GM18520 (cell line): ENCODE measurements around the gene THBS3.
A peak's percentile ranks its signal among the peaks of the same experiment; 100 is the strongest.
"Not testable (repeated sequence)": the region's sequence is repeated elsewhere in the genome, so short reads cannot be mapped to it uniquely, and the experiment has no call there.

Experiments used
- ATAC-seq: cut with Tn5 transposase; IDR thresholded peaks from one replicate; pipeline ENCODE4 v1.9.1; 2021; ENCODE audit not compliant: unreplicated experiment

The THBS3 gene

DNA sequence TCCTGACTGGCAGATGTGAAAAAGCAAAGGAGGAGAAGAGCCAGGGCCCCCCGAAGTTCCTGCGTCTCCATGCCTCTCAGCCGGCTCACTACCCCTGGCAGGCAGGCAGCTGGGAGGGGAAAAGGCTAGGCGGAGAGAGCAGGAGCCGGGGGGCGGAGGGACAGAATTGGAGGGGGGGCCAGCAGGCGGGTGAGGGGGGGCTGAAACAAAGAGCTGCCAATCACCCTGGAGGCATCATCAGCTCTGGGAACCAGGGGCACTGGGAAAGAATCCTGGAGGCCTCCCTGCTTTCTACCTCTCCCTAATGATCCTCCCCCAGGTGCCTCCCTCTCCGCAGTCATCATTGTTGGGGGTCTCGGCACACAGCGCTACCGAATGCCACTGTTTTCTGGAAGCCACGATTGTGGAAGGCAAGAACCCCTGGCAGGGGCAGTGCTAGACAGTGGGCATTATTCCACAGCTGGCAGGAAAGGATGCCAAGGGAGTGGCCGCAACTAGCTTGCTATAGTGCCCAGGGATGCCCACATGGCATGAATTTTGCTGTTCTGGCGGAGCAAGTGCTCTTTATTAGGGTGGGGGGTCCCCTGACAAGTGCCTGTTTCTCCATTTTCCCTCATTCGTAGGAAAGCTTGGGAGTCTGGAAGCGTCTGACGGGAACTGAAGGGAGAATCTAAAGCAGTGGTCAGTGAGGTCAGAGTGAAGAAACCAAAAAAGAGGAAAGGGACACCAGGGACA lies at the start of gene THBS3:
Gene THBS3, minus strand, starts transcription at position 92 of the 735 bp plus-strand sequence. Its CDS starts 21 bp downstream, at position 71.
- ATAC-seq: no peak

- ATAC-seq: no peak
Observed at GRCh38 chr1:155256058-155256852, 48.6 kb upstream of the THBS3 start.

DNA sequence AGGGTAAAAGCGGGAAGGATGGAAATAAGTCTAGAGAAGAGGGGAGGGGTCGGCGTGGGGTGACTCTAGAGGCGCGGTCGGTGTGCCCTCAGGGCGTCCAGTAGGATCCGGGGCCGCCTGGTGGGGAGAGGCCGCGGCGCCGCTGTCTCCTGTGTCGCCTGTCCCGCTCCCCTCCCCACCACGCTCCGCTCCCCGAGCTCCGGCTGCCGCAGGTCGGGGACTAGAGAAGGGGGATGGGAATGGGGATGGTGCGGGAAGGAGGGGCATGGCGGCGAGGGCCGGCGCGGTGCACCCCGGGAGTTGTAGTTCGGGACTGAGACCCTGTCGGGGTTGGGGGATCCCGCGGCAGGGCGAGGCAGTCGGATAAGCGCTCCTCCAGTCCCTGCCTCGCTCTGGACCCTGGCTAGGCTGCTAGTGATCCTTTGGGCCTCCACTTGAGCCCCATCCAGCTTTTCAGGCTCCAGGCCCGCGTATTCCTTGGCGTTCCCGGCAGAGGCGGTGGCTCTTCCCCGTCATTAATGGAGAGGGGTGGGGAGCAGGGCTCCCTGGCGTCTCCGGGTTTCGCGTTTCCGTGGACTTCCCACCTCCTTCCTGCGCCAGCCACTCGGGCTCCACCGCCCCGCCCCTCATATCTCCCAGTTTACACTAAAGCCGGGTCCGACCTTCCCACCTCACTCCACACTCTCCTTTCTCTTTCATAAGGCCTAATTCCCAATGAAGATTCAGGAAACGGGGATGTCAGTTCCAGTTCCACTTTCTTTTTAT lies 47.7 kb upstream of the THBS3 start, which contains the start of gene ENTREP3:
Gene ENTREP3, minus strand, starts transcription at position 241 of the 765 bp plus-strand sequence. CDS start 606 bp downstream, outside the sequence.
- peak; percentile 34 for ATAC-seq

DNA sequence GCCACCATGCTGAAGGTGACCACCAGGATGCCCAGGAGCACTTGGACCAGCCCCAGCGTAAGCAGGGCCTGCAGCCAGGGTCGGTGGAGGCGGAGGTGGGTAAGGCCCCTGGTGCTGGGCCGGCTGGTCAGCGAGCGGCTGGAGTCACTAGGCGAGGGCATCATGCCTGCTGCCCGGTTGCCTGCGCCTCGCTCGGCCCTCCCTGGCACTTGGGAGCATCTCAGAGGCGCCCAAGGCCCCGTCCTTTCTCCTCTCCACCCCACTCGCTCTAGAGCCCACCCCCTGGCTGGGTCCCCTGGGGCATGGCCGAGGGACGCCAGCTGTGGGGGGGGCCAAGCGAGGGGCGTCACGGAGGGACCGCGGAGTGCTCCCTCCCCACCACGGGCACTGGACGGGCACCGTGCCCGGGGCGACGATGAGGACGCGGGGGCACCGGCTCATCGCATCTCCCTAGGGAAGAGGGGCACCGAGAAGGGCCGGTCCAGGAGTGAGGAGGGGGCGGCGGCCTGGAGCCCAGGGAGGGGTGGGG lies 47.1 kb upstream of the THBS3 start:
- ATAC-seq: no peak

DNA sequence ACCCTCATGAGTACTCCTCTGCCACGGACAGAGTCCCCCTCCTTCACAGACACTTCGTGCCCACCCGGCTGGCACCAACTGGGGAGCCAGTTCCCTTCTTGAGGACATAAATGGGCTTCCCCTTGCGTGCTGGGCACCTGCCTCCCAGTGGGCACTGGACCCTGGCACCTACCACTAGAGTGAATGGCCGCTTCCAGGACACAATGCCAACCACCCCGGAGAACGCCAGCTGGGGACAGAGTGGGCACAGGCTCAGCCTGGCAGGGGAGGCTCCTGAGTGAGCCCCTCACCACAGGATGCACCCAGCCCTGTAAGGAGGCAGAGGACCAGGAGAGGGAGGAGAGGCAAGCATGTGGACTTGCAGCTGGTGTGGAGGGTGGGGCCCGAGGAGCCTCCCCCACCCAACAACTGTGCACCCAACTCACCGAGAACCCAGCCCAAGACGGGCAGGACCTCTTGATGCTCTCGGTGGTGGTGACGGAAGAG lies 46.6 kb upstream of the THBS3 start:
- ATAC-seq: no peak

- ATAC-seq: no peak
Observed at GRCh38 chr1:155253797-155254196, 46.1 kb upstream of the THBS3 start.

DNA sequence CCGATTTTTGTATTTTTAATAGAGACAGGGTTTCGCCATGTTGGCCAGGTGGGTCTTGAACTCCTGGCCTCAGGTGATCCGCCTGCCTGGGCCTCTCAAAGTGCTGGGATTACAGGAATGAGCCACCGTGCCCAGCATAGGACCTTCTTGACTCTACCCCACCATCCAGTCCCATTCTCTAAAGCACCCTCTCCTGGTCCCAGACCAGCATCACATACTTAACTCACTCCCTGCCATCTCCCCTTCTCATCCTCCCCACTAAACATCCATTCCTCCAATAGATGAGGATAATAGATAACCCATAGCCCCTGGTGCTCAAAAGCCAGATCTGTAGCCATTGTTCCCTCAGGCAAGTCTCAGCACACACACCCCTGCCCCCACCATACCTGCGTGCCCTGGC lies 45.5 kb upstream of the THBS3 start:
- no peak for ATAC-seq

GRCh38 chr1:155251566-155251965 lies 43.9 kb upstream of the THBS3 start:
- no peak for ATAC-seq

GRCh38 chr1:155250633-155251449 lies 43.1 kb upstream of the THBS3 start:
- peak; percentile 80 for ATAC-seq

DNA sequence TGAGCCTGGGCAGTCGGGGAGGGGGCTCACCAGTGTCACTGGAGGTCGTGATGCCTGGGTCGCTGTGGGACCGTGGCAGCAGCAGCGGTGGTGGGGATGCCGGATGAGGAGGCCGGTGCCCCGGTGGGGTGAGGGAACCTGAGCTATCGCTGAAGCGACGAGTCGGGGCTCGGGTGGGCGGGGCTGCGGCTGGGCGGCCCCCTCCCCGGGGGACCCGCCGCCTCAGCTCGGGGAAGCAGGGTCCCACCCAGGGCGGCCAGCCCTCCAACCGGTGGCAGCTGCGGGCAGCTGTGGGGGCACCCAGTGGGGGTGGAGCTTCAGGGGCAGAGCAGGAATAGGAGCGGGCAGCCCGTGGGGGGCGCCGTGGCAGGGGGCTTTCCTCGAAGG lies 42.5 kb upstream of the THBS3 start:
- peak; percentile 3 for ATAC-seq

DNA sequence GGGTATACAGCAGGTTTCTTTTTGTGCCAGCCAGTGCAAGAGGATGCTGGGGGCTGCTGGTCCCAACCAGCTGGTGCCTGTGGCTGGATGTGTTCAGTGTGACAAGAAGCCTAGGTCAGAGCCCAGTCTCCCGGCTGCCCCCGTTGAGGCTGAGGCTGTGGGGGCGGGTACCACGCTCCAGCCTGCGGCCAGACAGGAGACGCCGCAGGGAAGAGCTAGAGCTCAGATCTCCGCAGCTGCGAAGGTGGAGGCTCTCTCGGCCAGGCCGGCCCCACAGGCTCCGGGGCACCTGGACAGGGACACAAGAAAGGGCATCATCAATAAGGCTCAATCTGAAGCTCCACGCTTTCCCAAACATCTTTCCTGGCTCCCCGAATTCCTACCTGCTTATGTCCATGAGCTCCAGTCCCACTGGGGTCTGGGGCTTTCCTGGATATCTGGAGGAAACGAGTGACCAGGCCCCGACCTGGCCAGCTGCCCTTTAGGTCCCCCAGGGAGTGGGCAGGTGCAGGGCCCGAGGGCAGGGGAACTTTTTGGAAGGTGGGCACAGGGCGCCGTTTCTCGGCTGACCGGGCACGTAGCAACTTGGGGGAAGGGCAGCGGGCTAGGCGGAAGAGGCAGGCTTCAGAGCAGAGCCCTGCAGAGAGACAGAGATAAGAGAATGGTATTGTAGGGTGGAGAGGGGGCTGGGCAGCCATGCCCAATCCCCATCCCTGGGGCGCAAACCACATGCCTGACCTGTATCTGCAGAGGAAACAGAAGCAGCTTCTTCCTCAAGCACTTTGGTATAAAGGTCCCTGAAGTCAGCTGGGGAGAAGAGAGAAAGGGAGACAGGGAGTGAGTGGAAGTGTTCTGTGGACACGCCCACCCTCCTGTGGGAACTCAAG lies 40.2 kb upstream of the THBS3 start:
- no peak for ATAC-seq

DNA sequence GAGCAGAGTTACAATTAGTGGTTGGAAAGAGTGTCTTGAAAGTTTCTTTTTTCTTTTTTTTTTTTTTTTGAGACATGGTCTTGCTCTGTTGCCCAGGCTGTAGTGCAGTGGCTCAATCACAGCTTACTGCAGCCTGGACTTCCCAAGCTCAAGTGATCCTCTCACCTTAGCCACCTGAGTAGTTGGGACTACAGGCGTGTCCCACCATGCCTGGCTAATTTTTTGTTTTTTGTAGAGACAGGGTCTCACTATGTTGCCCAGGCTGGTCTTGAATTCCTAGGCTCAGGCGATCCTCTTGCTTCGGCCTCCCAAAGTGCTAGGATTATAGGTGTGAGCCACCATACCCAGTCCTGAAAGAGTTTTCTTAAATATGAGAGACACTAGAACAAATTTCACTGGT lies 39.1 kb upstream of the THBS3 start:
- ATAC-seq: not testable (repeated sequence)

DNA sequence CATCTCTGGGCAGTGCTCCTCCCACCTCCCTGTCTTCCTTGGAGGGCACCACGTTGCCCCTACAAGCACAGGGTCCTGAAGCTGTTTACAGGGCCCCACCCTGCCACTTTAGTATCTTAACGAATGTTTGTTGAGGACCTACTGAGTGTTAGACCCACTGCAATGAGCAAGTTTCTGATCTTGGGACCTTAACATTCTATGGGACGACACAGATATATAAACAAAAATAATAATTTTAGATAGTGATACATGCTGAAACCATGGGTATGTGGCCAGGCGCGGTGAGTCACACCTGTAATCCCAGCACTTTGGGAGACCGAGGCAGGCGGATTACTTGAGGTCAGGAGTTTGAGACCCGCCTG lies 37.4 kb upstream of the THBS3 start:
- ATAC-seq: no peak

DNA sequence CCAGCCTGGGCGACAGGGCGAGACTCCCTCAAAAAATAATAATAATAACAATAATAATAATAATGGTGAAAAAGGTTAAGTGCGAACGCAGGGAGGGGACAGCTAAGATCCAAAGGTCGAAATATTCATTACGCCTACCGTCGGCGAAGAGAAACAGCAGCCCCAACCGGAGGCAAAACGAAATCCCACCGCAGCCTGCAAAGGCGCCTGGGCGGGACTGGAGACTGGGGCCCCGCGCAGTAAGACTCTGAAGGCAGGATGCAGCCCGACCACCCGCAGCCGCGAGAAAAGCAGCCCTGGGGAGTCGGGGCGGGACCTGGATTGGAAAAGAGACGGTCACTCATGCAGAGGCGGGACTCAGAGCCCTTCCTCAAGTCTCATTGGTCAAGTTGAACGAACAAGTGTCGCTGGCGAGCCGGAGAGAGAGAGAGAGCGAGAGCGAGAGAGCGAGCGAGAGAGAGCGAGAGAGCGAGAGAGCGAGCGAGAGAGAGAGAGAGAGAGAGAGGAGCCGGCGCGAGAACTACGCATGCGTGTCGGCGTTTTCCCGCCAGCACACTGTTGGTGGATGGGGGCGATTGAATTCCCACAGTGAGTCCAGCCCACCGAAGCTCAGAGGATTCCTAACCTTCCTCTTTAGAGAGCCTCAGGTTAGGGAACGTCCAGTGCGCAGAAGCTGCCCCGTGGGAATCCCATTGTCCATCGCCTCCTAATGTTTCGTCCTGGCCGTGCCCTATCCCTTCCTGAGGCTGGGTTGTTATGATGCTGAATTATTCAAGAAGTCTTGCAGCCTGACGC lies 36.9 kb upstream of the THBS3 start:
- ATAC-seq: peak; percentile 88

- no peak for ATAC-seq
Observed at GRCh38 chr1:155242805-155243358, 35.2 kb upstream of the THBS3 start.

DNA sequence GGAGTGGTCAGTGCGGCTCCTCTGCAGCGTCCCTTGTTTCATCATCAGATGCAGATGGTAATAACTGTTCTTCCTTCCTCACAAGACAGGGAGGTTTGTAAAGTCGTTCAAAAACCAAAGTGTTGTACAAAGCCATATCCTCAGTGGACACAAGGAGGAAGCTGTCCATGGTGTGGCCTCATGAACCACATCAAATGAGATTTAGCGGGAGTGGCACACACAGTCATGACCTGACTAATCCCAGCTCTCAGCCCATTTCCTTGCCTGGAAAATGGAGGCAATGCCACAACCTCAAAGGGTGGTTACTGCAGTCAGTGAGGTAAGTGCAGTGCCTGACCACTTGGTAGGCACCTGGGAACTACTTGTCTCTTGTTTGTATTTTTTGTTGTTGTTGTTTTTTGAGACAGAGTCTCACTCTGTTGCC lies 34.2 kb upstream of the THBS3 start:
- no peak for ATAC-seq

DNA sequence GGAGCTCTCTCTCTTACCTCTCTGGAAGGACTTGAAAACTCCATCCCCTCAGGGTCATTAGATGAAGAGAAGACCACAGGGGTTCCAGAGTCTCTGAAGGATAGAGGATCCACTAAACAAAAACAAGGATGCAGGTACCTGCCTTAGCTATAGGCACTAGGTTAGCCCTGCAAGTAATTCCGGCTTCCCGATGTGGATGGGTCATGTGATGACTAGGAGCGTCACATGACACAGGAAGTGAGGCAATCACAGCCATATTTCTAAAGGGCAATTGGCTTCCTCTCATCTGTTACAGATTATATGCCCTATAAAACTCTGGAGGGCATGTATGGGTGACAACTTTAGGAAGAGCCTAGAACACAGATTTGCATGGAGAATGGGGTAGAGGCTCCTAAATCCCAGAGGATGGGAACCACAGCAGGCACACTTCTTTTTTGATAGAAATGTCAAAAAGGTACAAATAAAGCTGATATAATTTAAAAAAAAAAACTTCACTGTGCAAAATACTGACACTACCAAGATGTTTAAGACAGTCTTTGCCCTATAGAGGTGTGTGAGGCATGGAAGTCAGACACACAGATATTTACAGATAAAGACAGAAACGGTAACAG lies 33.5 kb upstream of the THBS3 start:
- ATAC-seq: no peak

DNA sequence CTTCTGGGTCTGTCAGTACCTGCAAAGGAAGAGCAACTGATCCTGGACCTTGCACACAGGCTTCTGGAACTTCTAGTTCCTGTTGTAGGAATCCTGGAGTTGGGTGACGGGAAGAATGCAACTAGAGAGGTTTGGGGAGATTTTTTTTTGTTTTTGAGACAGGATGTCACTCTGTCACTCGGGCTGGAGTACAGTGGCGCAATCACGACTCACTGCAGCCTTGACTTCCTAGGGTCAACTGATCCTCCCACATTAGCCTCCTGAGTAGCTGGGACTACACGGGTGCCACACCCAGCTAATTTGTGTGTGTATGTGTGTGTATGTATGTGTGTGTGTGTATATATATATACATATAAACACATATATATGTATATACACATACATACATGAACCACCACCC lies 28.8 kb upstream of the THBS3 start:
- ATAC-seq: no peak
